Cortex of kidney (tissue), 1 donor: Measurements from ENCODE around the gene ATPAF1.

ENCODE experiments used
- DNase-seq: peaks from one replicate; lab custom pipeline; 2025; lab: John Stamatoyannopoulos, UW

The ATPAF1 gene

DNA sequence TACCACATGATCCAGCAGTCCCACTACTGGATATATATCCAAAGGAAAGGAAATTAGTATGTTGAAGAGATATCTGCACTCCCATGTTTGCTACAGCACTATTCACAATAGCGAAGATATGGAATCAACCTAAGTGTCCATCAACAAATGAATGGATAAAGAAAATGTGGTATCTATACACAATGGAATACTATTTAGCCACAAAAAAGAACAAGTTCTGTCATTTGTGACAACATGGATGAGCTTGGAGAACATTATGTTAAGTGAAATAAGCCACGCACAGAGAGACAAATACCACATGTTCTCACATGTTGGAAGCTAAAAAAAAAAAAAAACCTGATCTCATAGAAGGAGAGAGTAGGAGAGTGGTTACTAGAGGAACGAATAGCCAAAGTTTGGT, 17.7 kb downstream of the ATPAF1 start:
- no peak for DNase-seq

DNA sequence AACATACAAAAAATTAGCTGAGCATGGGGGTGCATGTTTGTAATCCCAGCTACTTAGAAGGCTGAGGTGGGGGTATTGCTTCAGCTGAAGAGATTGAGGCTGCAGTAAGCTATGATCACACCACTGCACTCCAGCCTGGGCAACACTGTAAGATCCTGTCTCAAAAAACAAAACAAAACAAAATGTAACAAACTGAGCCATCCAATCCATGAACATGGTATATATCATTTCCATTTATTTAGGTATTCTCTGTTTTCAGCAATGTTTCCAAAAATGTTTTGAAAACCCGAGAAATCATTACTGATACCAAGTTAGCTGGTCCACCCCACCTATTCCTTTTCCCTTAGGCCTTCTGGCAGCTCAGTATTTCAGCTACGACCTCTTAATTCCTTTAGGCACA, 18.4 kb downstream of the ATPAF1 start:
- DNase-seq = no peak

DNA sequence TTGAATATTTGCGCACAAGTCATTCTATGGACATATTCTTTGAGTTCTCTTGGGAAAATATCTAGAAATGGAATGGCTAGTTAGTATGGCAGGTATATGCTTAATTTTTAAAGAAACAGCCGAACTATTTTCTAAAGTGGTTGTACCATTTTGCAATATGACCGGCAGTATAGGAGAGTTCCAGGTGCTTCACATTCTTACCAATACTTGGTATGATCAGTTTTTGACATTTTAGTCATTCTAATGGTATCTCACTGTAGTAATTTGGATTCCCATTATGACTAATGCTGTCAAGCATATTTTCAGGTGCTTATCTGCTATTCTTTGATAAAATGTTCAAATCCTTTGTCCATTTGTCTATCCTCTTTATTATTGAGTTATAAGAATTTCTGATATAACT, 20.6 kb downstream of the ATPAF1 start:
- no peak for DNase-seq

DNA sequence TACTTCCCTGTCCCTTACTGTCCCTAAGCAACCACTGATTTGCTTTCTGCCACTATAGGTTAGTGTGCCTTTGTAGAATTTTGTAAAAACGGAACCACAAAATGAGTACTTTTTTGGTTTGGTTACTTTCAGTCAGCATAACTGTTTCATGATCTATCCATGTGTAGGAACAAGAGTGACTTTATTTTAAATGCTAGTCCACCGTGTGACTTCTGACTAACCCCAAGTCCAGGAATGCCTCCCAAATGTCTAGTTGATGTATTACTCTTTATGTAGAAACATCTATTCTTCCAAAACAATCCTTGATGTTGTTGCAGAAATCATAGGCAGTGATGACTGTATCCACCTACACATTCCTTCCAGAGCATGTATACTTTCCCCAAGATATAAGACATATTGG, 21.3 kb downstream of the ATPAF1 start:
- no peak for DNase-seq

DNA sequence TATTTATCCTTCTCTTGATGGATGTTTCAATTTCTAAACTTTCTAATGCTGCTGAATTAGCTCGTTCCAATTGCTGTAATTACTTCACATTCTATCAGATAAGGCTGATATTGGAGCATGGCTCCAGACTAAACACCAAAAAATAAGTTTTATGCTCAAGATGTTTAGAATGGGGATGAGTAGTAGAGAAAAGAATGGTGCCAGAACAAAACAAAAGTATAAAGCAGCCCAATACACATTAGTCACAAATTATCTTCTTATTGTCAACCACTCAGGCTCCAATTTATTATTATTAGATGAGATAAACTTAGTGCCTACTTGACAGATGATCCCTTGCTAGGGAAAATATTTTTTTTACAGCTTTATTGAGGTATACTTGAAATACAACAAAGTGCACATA, 21.8 kb downstream of the ATPAF1 start:
- no peak for DNase-seq

DNA sequence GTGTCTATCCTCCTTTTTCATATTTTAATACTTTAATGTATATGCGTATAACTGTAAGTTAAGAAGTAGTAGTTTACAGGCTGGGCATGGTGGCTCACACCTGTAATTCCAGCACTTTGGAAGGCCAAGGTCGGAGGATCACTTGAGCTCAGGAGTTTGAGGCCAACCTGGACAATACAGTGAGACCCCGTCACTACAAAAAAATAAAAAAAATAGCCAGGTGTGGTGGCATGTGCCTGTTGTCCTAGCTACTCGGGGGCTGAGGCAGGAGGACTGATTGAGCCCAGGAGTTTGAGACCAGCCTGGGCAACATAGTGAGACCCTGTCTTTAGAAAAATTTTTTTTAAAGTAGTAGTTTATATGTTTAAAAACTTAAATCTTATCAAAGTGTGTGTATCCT, 22.3 kb downstream of the ATPAF1 start:
- no peak for DNase-seq

DNA sequence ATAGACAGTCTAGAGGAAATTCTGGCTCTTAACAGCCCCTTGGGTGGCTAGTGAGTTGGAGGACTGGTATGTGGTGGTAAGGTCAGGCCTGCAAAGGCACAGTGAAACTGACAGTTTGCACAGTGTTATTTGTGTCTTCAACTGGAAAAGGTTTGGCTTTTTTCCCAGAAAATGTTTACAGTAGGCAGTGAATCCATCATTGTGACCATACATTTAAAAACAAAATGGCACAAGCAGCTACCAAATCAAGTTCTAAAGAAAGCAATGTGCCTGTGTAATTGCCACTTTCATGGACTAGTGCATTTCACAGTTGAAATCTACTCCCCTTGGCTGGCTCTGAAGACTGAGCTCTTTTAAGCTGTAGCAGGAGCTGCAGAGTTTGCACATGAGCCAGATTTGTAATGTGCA, 24.8 kb downstream of the ATPAF1 start:
- DNase-seq = no peak

DNA sequence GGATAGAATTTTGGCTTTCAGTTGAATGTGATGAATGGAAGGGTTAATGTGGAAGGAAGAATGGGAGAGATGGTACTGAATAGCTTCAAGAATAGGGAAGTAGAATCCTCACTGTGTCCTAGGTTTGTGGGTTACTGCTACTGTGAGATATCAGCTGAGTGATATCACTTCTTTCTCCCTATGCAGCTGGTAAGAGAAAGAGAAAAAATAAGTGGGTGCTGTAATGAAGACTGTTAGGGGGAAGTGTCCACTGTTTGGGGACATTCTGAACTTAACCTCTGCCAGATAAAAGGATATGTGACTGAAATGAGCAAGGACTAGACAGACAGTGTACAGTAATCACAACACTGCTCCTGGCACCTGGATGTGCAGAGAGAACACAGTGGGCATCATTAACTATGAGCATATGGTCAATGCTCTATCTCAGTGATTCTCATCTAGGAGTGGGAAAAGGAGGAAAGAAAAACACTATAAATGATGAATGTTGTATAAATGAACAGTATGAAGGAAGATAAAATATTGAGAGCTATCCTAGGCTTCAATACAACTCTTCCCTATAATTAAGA, 26.0 kb downstream of the ATPAF1 start:
- no peak for DNase-seq

DNA sequence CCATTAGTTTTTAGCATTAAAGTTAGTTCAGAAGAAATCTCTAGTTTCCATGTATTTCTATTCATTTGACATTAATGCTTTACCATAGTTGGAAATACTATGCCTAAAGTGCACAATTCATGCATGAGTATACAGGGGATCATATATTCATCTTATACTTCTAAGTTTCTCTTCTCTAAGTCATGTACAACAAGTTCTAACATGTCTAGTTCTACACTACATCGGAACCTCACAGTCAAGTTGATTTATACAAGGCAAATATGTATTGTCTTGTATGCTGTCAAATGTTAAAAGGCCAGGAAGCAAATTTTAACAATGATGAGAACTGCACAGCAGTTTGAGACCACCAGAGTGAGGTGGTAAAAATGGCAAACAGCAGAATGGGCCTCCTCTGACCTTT, 28.6 kb downstream of the ATPAF1 start:
- no peak for DNase-seq

DNA sequence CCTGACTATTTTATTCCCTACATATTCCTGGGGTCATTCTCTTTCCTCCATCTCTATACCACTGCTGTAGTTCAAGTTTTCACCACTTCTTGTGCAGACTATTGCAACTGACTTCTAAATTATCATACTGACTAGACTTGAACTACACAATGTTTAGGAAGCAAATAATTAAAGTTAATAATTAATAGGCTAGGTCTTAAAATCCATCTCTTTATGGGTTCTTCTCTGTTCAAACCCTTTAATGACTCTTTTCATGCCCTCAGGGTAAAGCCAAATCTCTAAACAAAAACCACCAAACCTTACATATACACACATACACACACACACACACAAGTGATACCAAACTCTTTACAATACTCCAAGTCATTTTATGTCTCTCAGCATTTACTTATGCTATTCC, 29.2 kb downstream of the ATPAF1 start:
- DNase-seq = no peak

DNA sequence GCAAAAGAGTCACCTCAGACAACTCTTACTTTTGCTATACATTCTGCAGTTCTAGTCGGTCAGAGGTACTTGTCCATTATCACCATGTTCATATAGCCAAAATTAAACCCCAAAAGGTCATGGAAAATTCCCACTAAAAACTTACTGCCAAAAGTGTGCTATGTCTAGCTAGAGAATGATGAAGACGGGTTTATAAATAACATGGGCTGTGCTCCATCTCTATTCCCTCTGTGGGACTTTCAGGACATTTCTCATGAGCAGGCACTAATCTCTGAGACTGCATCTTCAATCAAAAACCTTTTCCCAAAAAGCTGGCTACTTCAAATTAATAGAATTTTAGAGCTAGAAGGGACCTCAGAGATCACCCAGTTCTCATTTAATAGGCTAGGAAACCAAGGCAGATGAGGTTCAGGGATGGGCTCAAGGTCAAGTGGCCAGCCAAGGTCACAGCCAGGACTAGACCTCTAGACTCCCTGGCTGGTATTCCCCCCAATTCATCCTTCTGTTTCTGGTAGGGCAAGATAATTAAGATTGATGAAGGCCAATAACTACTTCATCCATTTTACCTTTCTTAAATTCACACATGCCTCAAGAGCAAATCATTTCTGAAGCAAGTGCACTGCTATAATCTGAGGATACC, 30.6 kb downstream of the ATPAF1 start:
- no peak for DNase-seq

DNA sequence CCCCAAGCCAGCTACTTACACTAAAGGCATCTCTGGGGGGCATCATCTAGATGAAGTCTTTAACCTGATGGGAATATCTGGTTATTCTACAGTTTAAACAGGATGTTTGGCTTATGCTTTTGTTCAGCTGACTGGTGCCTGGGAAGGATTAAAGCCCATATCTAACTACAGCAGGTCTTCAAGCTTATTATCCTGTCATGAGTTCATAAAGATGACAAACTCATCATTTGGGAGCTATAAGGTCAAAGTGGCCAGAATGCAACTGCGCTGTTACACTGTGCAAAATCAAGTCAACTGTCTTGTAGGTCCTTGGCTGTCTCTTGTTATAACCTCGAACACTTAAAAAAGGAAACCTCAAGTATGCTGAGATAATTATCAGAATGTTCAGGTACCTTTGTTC, 33.0 kb downstream of the ATPAF1 start:
- no peak for DNase-seq

DNA sequence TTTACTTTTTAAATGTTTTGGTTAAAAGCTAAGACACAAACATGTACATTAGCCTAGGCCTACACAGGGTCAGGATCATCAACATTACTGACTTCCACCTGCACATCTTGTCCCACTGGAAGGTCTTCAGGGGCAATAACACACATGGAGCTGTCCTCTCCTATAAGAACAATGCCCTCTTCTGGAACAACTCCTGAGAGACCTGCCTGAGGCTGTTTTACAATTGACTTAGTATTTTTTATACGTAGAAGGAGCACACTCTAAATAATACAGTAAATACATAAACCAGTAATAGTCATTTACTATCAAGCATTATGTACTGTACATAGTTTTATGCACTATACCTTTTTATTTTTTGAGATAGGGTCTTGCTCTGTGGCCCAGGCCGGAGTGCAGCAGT, 37.4 kb downstream of the ATPAF1 start:
- DNase-seq = no peak

DNA sequence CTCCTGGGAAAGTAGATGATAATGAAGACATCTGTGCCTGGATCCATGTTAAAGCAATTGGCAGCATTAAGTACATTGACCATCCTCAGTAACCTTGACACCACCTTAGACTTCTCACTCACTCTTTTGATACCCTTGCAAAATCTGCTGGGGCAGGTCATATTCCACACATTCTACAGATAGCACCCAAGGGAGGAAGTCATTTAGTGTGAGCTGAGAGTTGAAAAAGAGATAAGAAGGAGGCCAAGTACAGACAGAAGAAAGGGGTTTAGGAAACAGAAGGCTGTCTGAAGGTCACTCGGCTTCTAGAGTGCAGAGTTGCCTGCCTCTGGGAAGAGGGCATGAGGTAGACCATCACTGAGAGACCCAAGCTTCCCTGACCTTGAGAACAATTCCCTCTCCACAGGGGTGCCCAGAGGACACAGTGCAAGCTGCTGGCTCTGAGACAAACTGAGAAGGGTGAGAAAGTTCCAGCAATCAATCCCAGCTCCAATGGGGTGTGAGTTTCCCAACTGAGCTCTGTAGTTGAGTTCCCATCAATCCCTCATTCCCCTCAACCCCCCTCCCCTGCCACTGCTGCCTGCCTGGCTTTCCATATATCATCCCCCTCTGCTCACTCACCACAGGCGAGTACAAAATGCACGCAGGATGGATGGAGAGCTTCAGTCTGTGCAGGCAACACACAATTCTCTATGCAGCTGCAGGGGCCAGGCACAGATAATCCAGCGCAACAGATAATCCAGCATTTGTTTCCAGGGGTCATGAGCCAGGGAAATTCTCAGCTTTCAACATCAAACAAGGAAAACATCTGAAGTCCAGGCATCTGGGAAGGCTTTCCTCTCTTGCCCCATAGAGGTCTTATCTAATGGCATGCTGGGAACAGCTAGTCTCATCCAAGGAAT, 44.2 kb downstream of the ATPAF1 start:
- DNase-seq = no peak

DNA sequence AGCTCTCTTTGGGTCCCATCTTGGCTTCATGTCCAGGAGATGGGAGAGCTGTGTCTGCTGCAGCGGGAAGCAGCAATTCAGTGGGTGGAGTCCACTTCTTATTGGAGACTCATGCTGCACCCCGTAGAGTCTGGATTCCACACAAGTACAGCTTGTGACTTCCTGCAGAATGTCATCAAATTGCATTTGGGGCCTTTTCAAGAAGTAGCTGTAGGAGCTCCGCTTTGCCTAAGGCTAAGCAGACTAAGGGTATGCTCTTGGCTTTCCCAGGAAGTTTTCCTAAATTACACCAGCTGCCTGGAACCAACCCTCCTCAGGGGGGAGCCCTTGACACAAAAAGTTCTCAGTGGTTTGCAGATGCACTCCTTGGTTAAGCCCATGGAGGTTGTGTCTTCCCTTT, 45.8 kb downstream of the ATPAF1 start:
- DNase-seq = no peak

DNA sequence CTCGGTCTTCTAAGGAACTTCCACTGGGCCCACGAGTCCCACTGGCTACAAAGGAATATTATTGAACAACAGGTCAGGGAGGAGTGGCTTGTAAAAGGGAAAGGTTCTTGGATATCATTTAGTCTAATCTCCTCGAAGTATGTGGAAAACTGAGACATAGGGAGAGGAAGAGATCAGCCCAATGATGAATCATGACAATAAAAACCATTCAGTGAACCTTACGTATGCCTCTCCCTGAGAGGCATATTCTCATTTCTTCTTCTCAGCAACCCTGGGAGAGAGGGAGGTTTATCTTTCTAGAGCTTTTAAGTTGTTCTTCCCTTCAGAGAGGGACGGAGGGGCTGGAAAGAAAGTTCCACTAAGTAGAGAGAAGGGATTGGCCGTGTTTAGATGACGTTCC, 46.2 kb downstream of the ATPAF1 start:
- DNase-seq = no peak

DNA sequence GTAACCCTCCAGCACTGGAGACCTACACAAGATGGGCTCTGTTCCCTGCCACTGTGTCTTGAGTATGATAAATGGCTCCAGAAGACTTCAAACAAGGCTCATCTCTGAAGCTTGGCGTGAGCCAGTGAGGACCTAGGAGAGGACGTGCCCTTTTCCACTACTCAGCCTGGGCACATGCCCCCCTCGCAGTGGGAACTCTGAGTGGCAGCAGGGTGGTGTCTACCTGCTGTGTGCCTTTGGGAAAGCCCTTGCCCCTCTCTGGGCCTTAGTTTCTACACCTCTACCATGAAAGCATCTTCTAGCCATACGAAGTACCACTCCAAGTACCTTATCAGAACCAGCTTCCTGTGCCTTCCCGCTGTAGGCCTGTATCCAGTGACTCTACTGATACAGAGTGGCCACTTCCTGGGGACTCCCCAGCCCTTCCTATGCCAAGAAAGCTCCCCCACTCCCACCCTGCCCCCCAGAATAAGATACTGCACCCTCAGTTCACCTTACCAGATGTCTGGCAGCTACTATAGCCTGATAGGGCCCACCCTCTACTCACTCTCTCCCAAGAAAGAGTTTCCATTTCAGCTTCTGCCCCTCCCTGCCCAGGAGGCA, 48.4 kb downstream of the ATPAF1 start:
- DNase-seq = no peak

DNA sequence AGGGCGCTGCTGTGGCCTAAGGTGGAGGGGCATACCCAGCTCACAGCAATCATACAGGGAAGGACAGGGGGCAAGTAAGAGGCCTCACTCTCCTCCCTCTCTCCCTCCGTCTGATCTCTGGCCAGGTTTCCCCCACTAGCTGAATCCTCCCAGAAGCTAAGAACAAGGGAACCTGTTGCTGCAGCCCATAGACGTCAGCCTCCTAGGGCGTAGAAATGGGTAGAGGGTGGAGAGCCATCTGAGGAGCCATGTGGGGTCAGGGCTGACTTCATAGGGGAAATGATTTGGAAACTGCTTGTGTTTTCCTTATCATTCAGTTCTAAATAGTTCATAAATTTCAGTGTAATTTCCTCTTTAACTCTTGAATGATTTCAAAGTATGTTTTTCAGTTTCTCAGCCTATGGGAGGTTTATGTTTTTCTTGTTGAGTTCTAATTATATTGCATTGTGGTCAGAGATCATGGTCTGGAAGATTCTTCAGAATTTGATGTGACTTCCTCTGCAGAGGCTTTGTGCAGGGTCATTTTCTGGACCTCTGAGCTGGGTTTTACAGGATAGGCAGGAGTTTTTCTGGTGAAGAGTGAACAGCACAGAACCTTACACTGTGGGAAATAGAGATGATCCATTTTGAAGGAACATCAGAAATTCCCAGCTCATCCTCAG, 49.3 kb downstream of the ATPAF1 start:
- no peak for DNase-seq

DNA sequence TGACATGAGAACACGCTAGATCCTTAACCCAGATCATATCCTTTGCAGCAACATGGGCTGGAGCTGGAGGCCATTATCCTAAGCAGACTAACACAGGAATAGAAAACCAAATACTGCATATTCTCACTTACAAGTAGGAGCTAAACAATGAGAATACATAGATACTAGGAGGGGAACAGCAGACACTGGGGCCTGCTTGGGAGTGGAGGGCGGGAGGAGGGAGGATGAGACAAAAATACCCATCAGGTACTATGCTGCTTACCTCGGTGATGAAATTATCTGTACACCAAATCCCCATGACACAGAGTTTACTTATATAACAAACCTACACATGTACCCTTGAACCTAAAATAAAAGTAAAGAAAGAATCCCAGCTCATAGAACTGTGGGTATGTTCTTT, 50.3 kb downstream of the ATPAF1 start:
- no peak for DNase-seq

DNA sequence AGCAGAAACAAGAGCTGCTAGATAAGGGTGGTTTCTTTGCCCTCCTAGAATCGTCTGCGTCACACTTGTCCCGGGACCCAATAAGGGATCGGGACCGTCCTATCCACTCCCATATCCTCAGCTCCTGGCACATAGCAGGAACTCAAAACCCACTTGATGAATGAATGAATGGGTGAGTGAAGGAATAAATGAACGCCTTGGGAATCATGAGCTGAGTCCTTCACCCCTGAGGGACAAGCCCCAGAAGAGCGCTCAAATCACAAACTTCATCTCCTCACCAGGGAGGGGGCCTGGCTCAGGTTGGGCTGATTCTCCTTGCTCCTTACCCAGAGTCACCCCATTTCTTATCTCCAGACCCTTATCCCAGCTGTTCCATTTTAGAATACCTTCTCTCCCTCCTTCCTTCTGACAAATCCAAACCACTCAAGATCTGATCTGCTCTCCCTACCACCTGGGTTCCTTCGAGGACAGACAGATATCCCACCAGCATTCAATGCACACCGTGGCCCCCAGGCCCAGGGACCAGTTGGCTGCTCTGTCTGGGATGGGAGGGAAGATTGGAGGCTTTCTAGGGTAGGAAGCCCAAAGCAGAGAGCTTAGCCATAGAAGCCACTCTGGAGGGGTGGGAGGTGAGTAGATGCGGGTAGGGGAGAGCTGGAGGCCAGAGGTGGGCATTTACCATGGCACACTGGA, 50.9 kb downstream of the ATPAF1 start:
- no peak for DNase-seq

DNA sequence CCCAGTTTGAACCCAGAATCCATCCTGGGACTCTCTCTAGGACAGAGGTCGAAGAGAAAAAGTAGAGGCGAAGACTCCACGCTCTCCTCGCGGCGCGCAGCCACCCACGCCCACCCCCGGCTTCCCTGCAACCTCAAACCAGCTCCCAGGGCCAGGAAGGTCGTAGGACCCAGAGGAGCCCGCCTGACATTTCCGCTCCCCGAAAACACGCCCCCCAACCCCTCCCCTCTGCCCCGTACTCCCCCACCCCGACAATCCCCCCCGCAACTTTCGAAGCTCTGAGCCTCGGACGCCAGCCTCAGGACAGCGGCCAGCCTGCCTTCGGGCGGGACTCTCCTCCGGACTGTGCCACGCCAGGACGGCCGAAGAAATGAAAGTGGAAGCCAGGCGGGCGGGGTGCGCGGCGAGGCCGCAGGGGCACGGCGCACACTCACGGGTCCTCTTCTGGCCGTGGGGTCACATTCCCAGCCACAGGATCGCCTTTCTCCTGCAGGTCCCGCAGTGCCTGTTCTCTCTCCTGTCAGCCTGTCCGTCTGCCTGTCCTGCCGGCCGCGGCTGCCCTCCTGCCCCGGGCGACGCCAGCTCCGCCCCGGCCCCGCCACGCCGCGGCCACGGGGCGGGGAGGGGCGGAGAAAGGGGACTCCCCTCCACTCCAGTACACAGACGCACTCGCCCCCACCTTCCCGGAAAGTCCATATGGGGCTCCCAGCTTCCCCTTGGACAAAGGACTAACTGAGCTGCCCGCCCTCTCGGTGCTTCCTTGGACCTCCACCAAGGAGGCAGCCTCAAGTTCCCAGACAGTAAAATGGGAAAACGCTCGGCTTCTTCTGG, 51.7 kb downstream of the ATPAF1 start, which contains the start of gene MOB3C:
TSS of gene MOB3C (minus strand) at position 535 of the 831 bp plus-strand sequence. CDS start 3,490 bp downstream, outside the sequence.
- no peak for DNase-seq
